IMR-90 (cell line): ENCODE data around the gene CAPN9. TPM values are rescaled to one million over a fixed set of nuclear protein-coding genes. Genes with fewer than 3 reads are reported as not detected.

Source experiments
- ATAC-seq: fragments of 200-7000 bp; cut with Tn5 transposase; 2 replicates; pipeline ENCODE4 v1.9.1; 2020; ENCODE audit warnings: low read depth, mild to moderate bottlenecking, moderate library complexity
- BruUV-seq: library from RNA; stranded (reverse); fragments of 400-500 nt; replicated peaks from 2 replicates; lab custom pipeline; 2021; lab: Mats Ljungman, UMichigan
- CTCF ChIA-PET: fragments of 300-600 bp; formaldehyde crosslinking; extraction: SDS; loops from one replicate; lab custom pipeline; 2021; ENCODE audit warnings: antibody characterized with exemption; lab: Yijun Ruan, JAX
- POLR2A ChIA-PET: fragments of 300-600 bp; sonication (Branson Sonifier 250); formaldehyde crosslinking; loops from one replicate; lab custom pipeline; 2022; ENCODE audit warnings: antibody characterized with exemption; ENCODE audit not compliant: unreplicated experiment; lab: Charles Lee
- DNase-seq: peaks from one replicate; pipeline ENCODE4 v3.0.0; 2013
- H2AFZ ChIP-seq: replicated peaks from 2 replicates; pipeline ENCODE3; 2013; ENCODE audit warnings: low read length, mild to moderate bottlenecking; ENCODE audit not compliant: poor library complexity
- H2AK5ac ChIP-seq: 2 replicates; pipeline ENCODE4 v1.6.1; 2013; ENCODE audit warnings: low read depth, low read length, inconsistent platforms
- H2AK9ac ChIP-seq: replicated peaks from 2 replicates; pipeline ENCODE3; 2013; ENCODE audit warnings: mild to moderate bottlenecking, low read depth, low read length, moderate library complexity; ENCODE audit not compliant: poor library complexity
- H2BK120ac ChIP-seq: 2 replicates; pipeline ENCODE4 v1.6.1; 2013; ENCODE audit warnings: low read depth, low read length, inconsistent platforms
- H2BK15ac ChIP-seq: 3 replicates; pipeline ENCODE4 v1.6.1; 2013; ENCODE audit warnings: low read depth, low read length, inconsistent platforms
- H2BK20ac ChIP-seq: 2 replicates; pipeline ENCODE4 v1.6.1; 2013; ENCODE audit warnings: low read depth, mild to moderate bottlenecking, inconsistent platforms, low read length, moderate library complexity
- H2BK5ac ChIP-seq: 2 replicates; pipeline ENCODE4 v1.6.1; 2013; ENCODE audit warnings: mild to moderate bottlenecking, low read depth, low read length, inconsistent platforms; ENCODE audit not compliant: poor library complexity, severe bottlenecking
- H3K14ac ChIP-seq: replicated peaks from 2 replicates; pipeline ENCODE4 v1.6.1; 2013; ENCODE audit warnings: low read depth, low read length, inconsistent platforms
- H3K18ac ChIP-seq: 2 replicates; pipeline ENCODE4 v1.6.1; 2013; ENCODE audit warnings: low read depth, low read length, control low read depth
- H3K23ac ChIP-seq: 2 replicates; pipeline ENCODE4 v1.6.1; 2013; ENCODE audit warnings: low read depth, low read length, inconsistent platforms
- H3K27ac ChIP-seq: 2 replicates; pipeline ENCODE4 v1.5.1; 2013; ENCODE audit warnings: mild to moderate bottlenecking, control low read depth, low read length; ENCODE audit not compliant: insufficient read depth
- H3K27me3 ChIP-seq: 2 replicates; pipeline ENCODE4 v1.6.1; 2013; ENCODE audit warnings: low read length; ENCODE audit not compliant: control insufficient read depth, insufficient read depth
- H3K36me3 ChIP-seq: 2 replicates; pipeline ENCODE4 v1.6.1; 2013; ENCODE audit warnings: low read length, mixed read lengths; ENCODE audit not compliant: control insufficient read depth, insufficient read depth
- H3K4ac ChIP-seq: 2 replicates; pipeline ENCODE4 v1.6.1; 2013; ENCODE audit warnings: low read depth, low read length, inconsistent platforms
- H3K4me1 ChIP-seq: 2 replicates; pipeline ENCODE4 v1.6.1; 2013; ENCODE audit warnings: low read length, mixed read lengths; ENCODE audit not compliant: control insufficient read depth, insufficient read depth
- H3K4me2 ChIP-seq: 2 replicates; pipeline ENCODE4 v1.6.1; 2013; ENCODE audit warnings: low read depth, mild to moderate bottlenecking, control low read depth, low read length, moderate library complexity
- H3K4me3 ChIP-seq: 2 replicates; pipeline ENCODE4 v1.5.1; 2013; ENCODE audit warnings: low read depth, mild to moderate bottlenecking, control low read depth, low read length, moderate library complexity; ENCODE audit not compliant: insufficient read depth
- H3K56ac ChIP-seq: 2 replicates; pipeline ENCODE4 v1.6.1; 2013; ENCODE audit warnings: low read length, inconsistent platforms; ENCODE audit not compliant: insufficient read depth; ENCODE audit errors: extremely low read depth
- H3K79me1 ChIP-seq, 2 experiments: 2 replicates each; pipeline ENCODE4 v1.6.1; 2013; ENCODE audit warnings: low read length in 2 of 2, inconsistent platforms in 1 of 2, low read depth in 1 of 2
- H3K9ac ChIP-seq: 2 replicates; pipeline ENCODE4 v1.6.1; 2013; ENCODE audit warnings: low read depth, low read length, control low read depth
- H3K9me1 ChIP-seq: 2 replicates; pipeline ENCODE4 v1.6.1; 2013; ENCODE audit warnings: low read length, inconsistent platforms; ENCODE audit not compliant: insufficient read depth
- H3K9me3 ChIP-seq: 2 replicates; pipeline ENCODE4 v1.6.1; 2013; ENCODE audit warnings: low read length; ENCODE audit not compliant: control insufficient read depth, insufficient read depth
- H4K20me1 ChIP-seq: 2 replicates; pipeline ENCODE4 v1.6.1; 2013; ENCODE audit warnings: low read length, inconsistent platforms; ENCODE audit not compliant: insufficient read depth
- H4K5ac ChIP-seq: 2 replicates; pipeline ENCODE4 v1.6.1; 2013; ENCODE audit warnings: mild to moderate bottlenecking, low read depth, low read length, control low read depth
- H4K8ac ChIP-seq, 2 experiments: 2 replicates each; pipeline ENCODE4 v1.6.1; 2013; ENCODE audit warnings: low read depth in 2 of 2, low read length in 2 of 2, control low read depth in 1 of 2, inconsistent platforms in 1 of 2
- H4K91ac ChIP-seq: 2 replicates; pipeline ENCODE4 v1.6.1; 2013; ENCODE audit warnings: low read depth, low read length, inconsistent platforms; ENCODE audit not compliant: insufficient read depth
- BHLHE40 ChIP-seq: fragments of 150-350 bp; IDR thresholded peaks from 2 replicates; pipeline ENCODE4 v1.6.1; 2016; ENCODE audit warnings: mild to moderate bottlenecking, low read depth, low read length
- CEBPB ChIP-seq: IDR thresholded peaks from 2 replicates; pipeline ENCODE4 v1.6.1; 2012; ENCODE audit warnings: low read depth, low read length, improper control_type of control experiment
- CHD1 ChIP-seq: IDR thresholded peaks from 2 replicates; pipeline ENCODE4 v1.6.1; 2012; ENCODE audit warnings: low read depth, low read length, improper control_type of control experiment
- CTCF ChIP-seq: conservative IDR thresholded peaks from 2 replicates; pipeline ENCODE4 v1.5.1; 2012; ENCODE audit warnings: mild to moderate bottlenecking, low read depth, low read length, improper control_type of control experiment
- FOS ChIP-seq: fragments of 150-350 bp; IDR thresholded peaks from 2 replicates; pipeline ENCODE4 v1.6.1; 2016; ENCODE audit warnings: low read depth, low read length
- MAFK ChIP-seq: IDR thresholded peaks from 2 replicates; pipeline ENCODE4 v1.6.1; 2012; ENCODE audit warnings: low read depth, low read length, improper control_type of control experiment
- MAZ ChIP-seq: IDR thresholded peaks from 2 replicates; pipeline ENCODE4 v1.6.1; 2012; ENCODE audit warnings: low read depth, mild to moderate bottlenecking, low read length, improper control_type of control experiment, moderate library complexity, borderline replicate concordance
- MXI1 ChIP-seq: IDR thresholded peaks from 2 replicates; pipeline ENCODE4 v1.6.1; 2012; ENCODE audit warnings: low read depth, mild to moderate bottlenecking, low read length, moderate library complexity, borderline replicate concordance
- NFE2L2 ChIP-seq: fragments of 150-350 bp; IDR thresholded peaks from 2 replicates; pipeline ENCODE4 v1.6.1; 2016; ENCODE audit warnings: low read depth, mild to moderate bottlenecking, low read length
- POLR2A ChIP-seq: IDR thresholded peaks from 2 replicates; pipeline ENCODE4 v1.6.1; 2012; ENCODE audit warnings: mild to moderate bottlenecking, low read depth, low read length
- RAD21 ChIP-seq: IDR thresholded peaks from 2 replicates; pipeline ENCODE4 v1.6.1; 2012; ENCODE audit warnings: low read length, improper control_type of control experiment
- RCOR1 ChIP-seq: IDR thresholded peaks from 2 replicates; pipeline ENCODE4 v1.6.1; 2012; ENCODE audit warnings: mild to moderate bottlenecking, low read length, improper control_type of control experiment; ENCODE audit not compliant: insufficient replicate concordance
- RFX5 ChIP-seq: IDR thresholded peaks from 2 replicates; pipeline ENCODE4 v1.8.0; 2012; ENCODE audit warnings: low read depth, mild to moderate bottlenecking, low read length, moderate library complexity
- SMC3 ChIP-seq: fragments of 150-350 bp; IDR thresholded peaks from 2 replicates; pipeline ENCODE4 v1.6.1; 2016; ENCODE audit warnings: low read depth, mild to moderate bottlenecking, antibody characterized with exemption, low read length, moderate library complexity
- USF2 ChIP-seq: fragments of 150-350 bp; IDR thresholded peaks from 2 replicates; pipeline ENCODE4 v1.6.1; 2017; ENCODE audit warnings: mild to moderate bottlenecking, antibody characterized with exemption, low read length, low read depth
- whole genome bisulfite sequencing, 2 experiments: methylation state at CpG; one replicate each; pipeline versions ENCODE4 v1.1.5 to v1.1.7; 2013; ENCODE audit warnings: missing lambda C conversion rate in 2 of 2; ENCODE audit not compliant: insufficient read length in 1 of 2; ENCODE audit errors: extremely low coverage in 2 of 2; 5-methylcytosine and 5-hydroxymethylcytosine counted together
- dilution Hi-C: fragments of 300-500 bp; cut with HindIII; formaldehyde crosslinking; loops from one replicate; pipeline ENCODE4 v1.14.3; 2018; ENCODE audit warnings: low sequenced_read_pairs; ENCODE audit not compliant: unreplicated experiment
- in situ Hi-C: fragments of 300-500 bp; cut with MboI; formaldehyde crosslinking; loops from 3 replicates; pipeline ENCODE4 v1.14.3; 2019; ENCODE audit warnings: low sequenced_read_pairs, inconsistent platforms, mixed read lengths
- intact Hi-C: fragments of 100-400 bp; cut with micrococcal nuclease; formaldehyde crosslinking; loops from 2 replicates; pipeline ENCODE4 v1.10.0; 2022
- polyA plus RNA-seq, 3 experiments: library from polyadenylated mRNA; depleted of rRNA; stranded (reverse); fragments of >200 nt; gene quantifications; 2 replicates each; pipeline ENCODE4 v1.2.3, GENCODE V29; 2012; ENCODE audit warnings: low replicate concordance in 1 of 3
- total RNA-seq: library from RNA; depleted of rRNA; stranded (reverse); fragments of >200 nt; gene quantifications from 2 replicates; pipeline ENCODE4 v1.2.3, GENCODE V29; 2012
- TF ChIP-seq, protein P1 (sequence below): fragments of 150-350 bp; IDR thresholded peaks from 2 replicates; pipeline ENCODE4 v1.6.1; 2016; ENCODE audit warnings: low read depth, mild to moderate bottlenecking, low read length, moderate library complexity, borderline replicate concordance

The CAPN9 gene
- total and polyA plus RNA-seq, 2 of the 4 experiments (the other 2 are of a cell fraction): not detected

GRCh38 chr1:230824551-230824918 lies 77.3 kb downstream of the CAPN9 start:
- in situ Hi-C loops: no loop called here
- intact Hi-C loops: no loop called here

More at GRCh38 chr1:230824551-230824918, 77.3 kb downstream of the CAPN9 start:
- no peak overlapping the region; the same call in 2 of the 3 replicates for H2BK15ac ChIP-seq
- H3K9ac ChIP-seq: no peak overlapping the region
- peak overlapping the region; percentile 67 for H3K4ac ChIP-seq
- H2AFZ ChIP-seq: peak overlapping the region; percentile 69
- peak overlapping the region; percentile 8; the same call in 1 of the 2 replicates for H4K91ac ChIP-seq
- H3K14ac ChIP-seq: peak overlapping the region; percentile 63; the same call in 1 of the 2 replicates
- no peak overlapping the region for H3K4me2 ChIP-seq
- H4K5ac ChIP-seq: no peak overlapping the region
- no peaks in the 10 kb centered on the region for H3K9me3 ChIP-seq
- peak overlapping the region; percentile 39 for H2AK9ac ChIP-seq
- H3K56ac ChIP-seq: no peak overlapping the region
- no peak overlapping the region for H3K4me3 ChIP-seq
- no TSS peak for BruUV-seq
- H3K27me3 ChIP-seq: no peaks in the 10 kb centered on the region
- TF ChIP-seq USF2 (no peak), RFX5 (no peak), BHLHE40 (no peak), CTCF (no peak), MXI1 (no peak), CEBPB (no peak), RAD21 (no peak), MAZ (no peak), RCOR1 (no peak), CHD1 (no peak), FOS (no peak), SMC3 (no peak), NFE2L2 (no peak), POLR2A (no peak), MAFK (no peak)
- TF ChIP-seq, protein P1, sequence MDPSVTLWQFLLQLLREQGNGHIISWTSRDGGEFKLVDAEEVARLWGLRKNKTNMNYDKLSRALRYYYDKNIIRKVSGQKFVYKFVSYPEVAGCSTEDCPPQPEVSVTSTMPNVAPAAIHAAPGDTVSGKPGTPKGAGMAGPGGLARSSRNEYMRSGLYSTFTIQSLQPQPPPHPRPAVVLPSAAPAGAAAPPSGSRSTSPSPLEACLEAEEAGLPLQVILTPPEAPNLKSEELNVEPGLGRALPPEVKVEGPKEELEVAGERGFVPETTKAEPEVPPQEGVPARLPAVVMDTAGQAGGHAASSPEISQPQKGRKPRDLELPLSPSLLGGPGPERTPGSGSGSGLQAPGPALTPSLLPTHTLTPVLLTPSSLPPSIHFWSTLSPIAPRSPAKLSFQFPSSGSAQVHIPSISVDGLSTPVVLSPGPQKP: no peak
- 0 out of 2 replicates have a peak overlapping the region, but pooled peaks have one; percentile 17 for H3K23ac ChIP-seq
- H4K8ac ChIP-seq: no peak overlapping the region
- DNase-seq (peak; percentile 51), ATAC-seq (no peak; the same call in 1 of the 2 replicates)
- no peaks in the 10 kb centered on the region for H3K36me3 ChIP-seq
- H2BK20ac ChIP-seq: peak overlapping the region; percentile 61
- H3K27ac ChIP-seq: 0 out of 2 replicates have a peak overlapping the region, but pooled peaks have one; percentile 3
- peak overlapping the region; percentile 47 for H2BK120ac ChIP-seq
- CTCF ChIA-PET: no interaction called here
- H3K4me1 ChIP-seq: peaks cover 24% of the 10 kb centered on the region
- peaks cover 5% of the 10 kb centered on the region; the same call in 1 of the 2 replicates for H4K20me1 ChIP-seq
- peak overlapping the region; percentile 21 for H2BK5ac ChIP-seq
- dilution Hi-C loops: no loop called here
- peaks cover 26% of the 10 kb centered on the region; the same call in 1 of the 2 replicates for H3K9me1 ChIP-seq
- no CpG with 5 or more reads among the region's 4 CpGs for WGBS, 2 experiments
- POLR2A ChIA-PET: no interaction called here
- H3K79me1 ChIP-seq: no peaks in the 10 kb centered on the region; a peak in 1 of 4 replicates
- H2AK5ac ChIP-seq: peak overlapping the region; percentile 79; the same call in 1 of the 2 replicates
- no peak overlapping the region for H3K18ac ChIP-seq
